DOHH2 (cell line): ENCODE measurements around the gene RAB20.
A peak's percentile ranks its signal among the peaks of the same experiment; 100 is the strongest.

Experiments
- H3F3A ChIP-seq: fragments of 200-600 bp; sonication (generic), shearing (Covaris generic); 2 replicates; pipeline ENCODE4 v1.6.0; 2016; ENCODE audit warnings: antibody characterized with exemption, mild to moderate bottlenecking; ENCODE audit not compliant: control insufficient read depth, insufficient read depth
- H3K27ac ChIP-seq: fragments of 200-600 bp; sonication (generic); 2 replicates; pipeline ENCODE4 v1.5.1; 2014; ENCODE audit warnings: low read depth, mild to moderate bottlenecking, low read length, moderate library complexity
- H3K27me3 ChIP-seq: fragments of 200-600 bp; sonication (generic); 2 replicates; pipeline ENCODE4 v1.6.1; 2014; ENCODE audit warnings: mild to moderate bottlenecking, low read length, mixed read lengths; ENCODE audit not compliant: control insufficient read depth
- H3K36me3 ChIP-seq: fragments of 200-600 bp; sonication (generic); 2 replicates; pipeline ENCODE4 v1.6.1; 2014; ENCODE audit warnings: mild to moderate bottlenecking, low read length, moderate library complexity, mixed read lengths; ENCODE audit not compliant: control insufficient read depth
- H3K4me1 ChIP-seq: fragments of 200-600 bp; sonication (generic); 2 replicates; pipeline ENCODE4 v1.6.1; 2014; ENCODE audit warnings: mild to moderate bottlenecking, low read length, mixed read lengths; ENCODE audit not compliant: control insufficient read depth
- H3K4me2 ChIP-seq: fragments of 200-600 bp; sonication (generic); 2 replicates; pipeline ENCODE4 v1.6.0; 2014; ENCODE audit warnings: mild to moderate bottlenecking, low read length, moderate library complexity
- H3K4me3 ChIP-seq: fragments of 200-600 bp; sonication (generic); 2 replicates; pipeline ENCODE4 v1.5.1; 2014; ENCODE audit warnings: mild to moderate bottlenecking, low read length, mixed read lengths
- H3K79me2 ChIP-seq: fragments of 200-600 bp; sonication (generic); 2 replicates; pipeline ENCODE4 v1.6.1; 2014; ENCODE audit warnings: mild to moderate bottlenecking, low read length, mixed read lengths; ENCODE audit not compliant: control insufficient read depth
- H3K9me2 ChIP-seq: fragments of 200-600 bp; sonication (generic); replicated peaks from 2 replicates; pipeline ENCODE4 v1.6.1; 2014; ENCODE audit warnings: mild to moderate bottlenecking, low read length, mixed read lengths; ENCODE audit not compliant: control insufficient read depth
- H3K9me3 ChIP-seq: fragments of 200-600 bp; sonication (generic); 2 replicates; pipeline ENCODE4 v1.6.1; 2014; ENCODE audit warnings: antibody characterized with exemption, low read length, mixed read lengths; ENCODE audit not compliant: control insufficient read depth, insufficient read depth
- H4K20me1 ChIP-seq: fragments of 200-600 bp; sonication (generic); 2 replicates; pipeline ENCODE4 v1.6.0; 2014; ENCODE audit warnings: low read depth, mild to moderate bottlenecking, antibody characterized with exemption, low read length, moderate library complexity; ENCODE audit not compliant: control insufficient read depth, insufficient read depth
- EZH2phosphoT487 ChIP-seq: fragments of 200-600 bp; sonication (generic); IDR thresholded peaks from 2 replicates; pipeline ENCODE4 v1.6.1; 2017; ENCODE audit warnings: borderline replicate concordance, mild to moderate bottlenecking, antibody characterized with exemption, low read length, moderate library complexity, mixed read lengths
- TF ChIP-seq, protein P1 (sequence below): fragments of 200-600 bp; sonication (generic); IDR thresholded peaks from one replicate; pipeline ENCODE4 v1.5.1; 2014; ENCODE audit warnings: antibody characterized with exemption, mild to moderate bottlenecking, low read depth, low read length; ENCODE audit not compliant: poor library complexity, severe bottlenecking

RAB20 gene

DNA sequence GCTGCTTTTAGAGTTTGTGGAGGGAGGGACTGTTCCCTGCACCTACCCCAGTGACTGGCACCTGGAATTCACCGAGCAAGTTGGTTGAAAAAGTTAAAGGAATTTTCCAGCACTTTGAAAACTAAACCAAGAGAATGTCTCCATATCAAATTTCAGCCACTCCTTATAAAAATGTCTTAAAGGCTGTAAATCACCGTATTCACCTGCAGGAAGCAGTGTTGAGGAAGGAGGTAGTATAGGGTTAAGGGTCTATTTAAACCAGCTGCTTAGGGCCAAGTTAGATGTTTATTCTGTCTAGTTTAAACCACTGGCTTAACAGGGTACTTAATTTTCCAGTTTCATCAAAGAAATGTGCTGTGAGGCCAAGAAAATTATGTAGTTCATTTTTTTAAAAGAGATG lies 3.8 kb upstream of the RAB20 start:
- Histone ChIP-seq H3K27me3 (peaks cover 42% of the 10 kb centered on the region), H3F3A (peaks cover 4% of the 10 kb centered on the region; the same call in 1 of the 2 replicates), H3K9me3 (no peaks in the 10 kb centered on the region), H3K4me2 (no peak overlapping the region), H3K27ac (no peak overlapping the region), H3K36me3 (no peaks in the 10 kb centered on the region), H3K4me3 (no peak overlapping the region), H3K79me2 (no peaks in the 10 kb centered on the region), H3K4me1 (peaks cover 11% of the 10 kb centered on the region), H4K20me1 (no peaks in the 10 kb centered on the region), H3K9me2 (no peaks in the 10 kb centered on the region)
- TF ChIP-seq, protein P1, sequence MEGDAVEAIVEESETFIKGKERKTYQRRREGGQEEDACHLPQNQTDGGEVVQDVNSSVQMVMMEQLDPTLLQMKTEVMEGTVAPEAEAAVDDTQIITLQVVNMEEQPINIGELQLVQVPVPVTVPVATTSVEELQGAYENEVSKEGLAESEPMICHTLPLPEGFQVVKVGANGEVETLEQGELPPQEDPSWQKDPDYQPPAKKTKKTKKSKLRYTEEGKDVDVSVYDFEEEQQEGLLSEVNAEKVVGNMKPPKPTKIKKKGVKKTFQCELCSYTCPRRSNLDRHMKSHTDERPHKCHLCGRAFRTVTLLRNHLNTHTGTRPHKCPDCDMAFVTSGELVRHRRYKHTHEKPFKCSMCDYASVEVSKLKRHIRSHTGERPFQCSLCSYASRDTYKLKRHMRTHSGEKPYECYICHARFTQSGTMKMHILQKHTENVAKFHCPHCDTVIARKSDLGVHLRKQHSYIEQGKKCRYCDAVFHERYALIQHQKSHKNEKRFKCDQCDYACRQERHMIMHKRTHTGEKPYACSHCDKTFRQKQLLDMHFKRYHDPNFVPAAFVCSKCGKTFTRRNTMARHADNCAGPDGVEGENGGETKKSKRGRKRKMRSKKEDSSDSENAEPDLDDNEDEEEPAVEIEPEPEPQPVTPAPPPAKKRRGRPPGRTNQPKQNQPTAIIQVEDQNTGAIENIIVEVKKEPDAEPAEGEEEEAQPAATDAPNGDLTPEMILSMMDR = peak; percentile 21
- no peak for TF ChIP-seq EZH2phosphoT487

DNA sequence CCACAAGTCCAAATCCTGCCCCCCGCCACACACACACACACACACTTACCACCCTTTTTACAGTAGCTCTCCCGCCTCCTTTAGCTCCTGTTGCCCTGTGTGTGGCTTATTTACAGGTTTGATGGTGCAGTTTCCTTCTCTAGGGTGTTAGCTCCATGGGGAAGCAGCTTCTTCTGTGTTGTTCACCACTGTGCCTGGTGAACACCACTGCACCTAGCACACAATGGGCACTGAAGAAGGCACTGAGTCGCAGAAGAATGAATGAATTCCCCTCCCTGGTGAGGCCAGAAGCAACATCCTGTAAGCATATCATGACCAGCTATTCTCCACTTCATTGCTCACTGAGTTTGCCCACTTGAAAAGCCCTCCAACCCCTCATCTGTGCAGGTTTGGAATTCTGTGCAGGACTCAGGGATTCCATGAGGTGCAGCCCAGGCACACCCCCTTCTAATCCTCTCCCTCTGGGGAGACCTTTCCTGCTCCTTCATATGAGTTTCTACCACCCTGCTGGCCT lies 3.0 kb upstream of the RAB20 start:
- Histone ChIP-seq H3F3A (peaks cover 7% of the 10 kb centered on the region; the same call in 1 of the 2 replicates), H3K4me3 (no peak overlapping the region), H3K36me3 (no peaks in the 10 kb centered on the region), H3K27me3 (peaks cover 48% of the 10 kb centered on the region), H3K27ac (no peak overlapping the region), H3K9me2 (no peaks in the 10 kb centered on the region), H3K4me1 (peaks cover 11% of the 10 kb centered on the region), H3K9me3 (no peaks in the 10 kb centered on the region), H4K20me1 (no peaks in the 10 kb centered on the region), H3K4me2 (no peak overlapping the region), H3K79me2 (no peaks in the 10 kb centered on the region)
- TF ChIP-seq, protein P1 = no peak
- TF ChIP-seq EZH2phosphoT487 = no peak

DNA sequence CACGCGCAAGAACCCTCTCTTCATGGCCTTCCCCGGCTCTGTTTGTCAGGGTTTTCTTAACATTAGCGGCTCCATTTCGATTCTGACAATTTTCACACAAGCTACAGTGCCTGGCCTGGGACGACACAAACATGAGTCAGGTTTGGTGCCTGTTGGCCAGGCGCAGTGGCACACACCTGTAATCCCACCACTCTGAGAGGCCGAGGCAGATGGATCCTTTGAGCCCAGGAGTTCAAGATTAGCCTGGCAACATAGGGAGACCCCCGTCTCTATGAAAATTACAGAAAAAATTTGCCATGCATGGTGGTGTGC lies 1.9 kb upstream of the RAB20 start:
- H3K4me2 ChIP-seq = no peak overlapping the region

More for the DNA sequence above, 1.9 kb upstream of the RAB20 start:
- no peaks in the 10 kb centered on the region for H3K79me2 ChIP-seq
- no peak overlapping the region for H3K27ac ChIP-seq
- no peak overlapping the region for H3K4me3 ChIP-seq
- no peak for TF ChIP-seq EZH2phosphoT487
- TF ChIP-seq, protein P1 = no peak
- no peaks in the 10 kb centered on the region for H4K20me1 ChIP-seq
- peaks cover 7% of the 10 kb centered on the region; the same call in 1 of the 2 replicates for H3F3A ChIP-seq
- H3K9me3 ChIP-seq = no peaks in the 10 kb centered on the region
- no peaks in the 10 kb centered on the region for H3K36me3 ChIP-seq
- H3K4me1 ChIP-seq = peaks cover 11% of the 10 kb centered on the region
- H3K9me2 ChIP-seq = no peaks in the 10 kb centered on the region
- peaks cover 48% of the 10 kb centered on the region for H3K27me3 ChIP-seq
